Thoracic aorta (tissue), 2 donors: ENCODE results near the gene KRT17. TPM values are rescaled to one million over a fixed set of nuclear protein-coding genes. Genes with fewer than 3 reads are reported as not detected.
"Not testable (repeated sequence)": the region's sequence is repeated elsewhere in the genome, so short reads cannot be mapped to it uniquely, and the experiment has no call there.

Experiments
- ATAC-seq: fragments of 150-250 bp; one replicate; pipeline ENCODE4 v1.8.0; 2017; ENCODE audit warnings: low read depth; ENCODE audit not compliant: insufficient number of reproducible peaks, low FRiP score
- DNase-seq: peaks from one replicate; pipeline ENCODE4 v3.0.0-alpha.2; 2020; ENCODE audit warnings: low spot score
- H3K27ac ChIP-seq, 2 donors: fragments of 200-600 bp; sonication (generic); 1 replicate in 1 of 2; 2 replicates in 1 of 2; pipeline ENCODE4 v1.5.1; 2016; ENCODE audit warnings: mild to moderate bottlenecking in 2 of 2, moderate library complexity in 2 of 2
- H3K27me3 ChIP-seq: fragments of 200-600 bp; sonication (generic); replicated peaks from 2 replicates; pipeline ENCODE4 v1.6.0; 2016; ENCODE audit warnings: mild to moderate bottlenecking; ENCODE audit not compliant: insufficient read depth
- H3K36me3 ChIP-seq: fragments of 200-600 bp; sonication (generic); one replicate; pipeline ENCODE4 v1.5.1; 2016
- H3K4me1 ChIP-seq, 2 donors: fragments of 200-600 bp; sonication (generic); 1 replicate in 1 of 2; 2 replicates in 1 of 2; pipeline versions ENCODE4 v1.5.1 to v1.6.0; 2016; ENCODE audit warnings: low read depth in 2 of 2, mild to moderate bottlenecking in 1 of 2; ENCODE audit not compliant: control insufficient read depth in 1 of 2
- H3K4me3 ChIP-seq: fragments of 200-600 bp; sonication (generic); 2 replicates; pipeline ENCODE4 v1.5.1; 2016; ENCODE audit warnings: mild to moderate bottlenecking
- H3K9me3 ChIP-seq: fragments of 200-600 bp; sonication (generic); 2 replicates; pipeline ENCODE4 v1.5.1; 2016
- total RNA-seq, 2 donors: library from RNA; depleted of rRNA; stranded (reverse); fragments of >200 nt; gene quantifications; one replicate each; pipeline versions ENCODE4 v1.1.0 to v1.2.3, GENCODE V29; 2016
- TF ChIP-seq, protein P1 (sequence below): fragments of 200-600 bp; sonication (generic); IDR thresholded peaks from one replicate; pipeline ENCODE4 v1.5.1; 2019; ENCODE audit warnings: antibody characterized with exemption

Gene KRT17
- total RNA-seq, 2 donors from 2014 or later = 74.7 to 87.1 TPM

DNA sequence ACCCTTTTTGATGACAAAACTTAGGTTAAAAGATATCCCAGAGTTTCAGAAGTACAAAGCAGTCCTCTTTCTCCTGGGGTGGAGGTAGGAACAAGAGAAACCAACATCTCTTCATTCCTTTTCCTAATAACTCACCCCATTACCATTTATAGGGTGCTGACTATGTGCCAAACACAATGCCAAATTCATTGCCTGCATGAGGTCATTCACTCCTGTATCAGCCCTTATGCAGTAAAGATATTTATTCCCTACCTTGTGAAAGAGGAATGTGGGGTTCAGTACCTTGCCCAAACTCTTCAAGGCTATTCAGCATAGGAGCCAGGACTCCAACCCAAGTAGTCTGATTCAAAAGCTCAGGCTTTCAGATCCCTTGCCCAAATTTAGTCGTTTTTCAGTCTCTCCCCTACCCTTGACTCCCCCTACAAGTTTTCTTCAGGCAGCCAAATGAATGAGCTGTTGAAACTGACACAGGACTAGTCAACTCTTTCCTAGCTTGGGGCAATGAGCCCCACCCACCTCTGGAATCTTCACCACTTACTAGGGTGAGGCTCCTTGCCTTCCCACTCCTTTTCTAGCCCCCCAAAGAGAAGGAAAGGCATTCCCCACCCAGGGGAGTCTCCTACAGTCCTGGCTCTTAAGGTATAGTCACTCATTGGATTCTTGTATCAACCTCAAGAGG lies 43.5 kb downstream of the KRT17 start:
- TF ChIP-seq, protein P1, sequence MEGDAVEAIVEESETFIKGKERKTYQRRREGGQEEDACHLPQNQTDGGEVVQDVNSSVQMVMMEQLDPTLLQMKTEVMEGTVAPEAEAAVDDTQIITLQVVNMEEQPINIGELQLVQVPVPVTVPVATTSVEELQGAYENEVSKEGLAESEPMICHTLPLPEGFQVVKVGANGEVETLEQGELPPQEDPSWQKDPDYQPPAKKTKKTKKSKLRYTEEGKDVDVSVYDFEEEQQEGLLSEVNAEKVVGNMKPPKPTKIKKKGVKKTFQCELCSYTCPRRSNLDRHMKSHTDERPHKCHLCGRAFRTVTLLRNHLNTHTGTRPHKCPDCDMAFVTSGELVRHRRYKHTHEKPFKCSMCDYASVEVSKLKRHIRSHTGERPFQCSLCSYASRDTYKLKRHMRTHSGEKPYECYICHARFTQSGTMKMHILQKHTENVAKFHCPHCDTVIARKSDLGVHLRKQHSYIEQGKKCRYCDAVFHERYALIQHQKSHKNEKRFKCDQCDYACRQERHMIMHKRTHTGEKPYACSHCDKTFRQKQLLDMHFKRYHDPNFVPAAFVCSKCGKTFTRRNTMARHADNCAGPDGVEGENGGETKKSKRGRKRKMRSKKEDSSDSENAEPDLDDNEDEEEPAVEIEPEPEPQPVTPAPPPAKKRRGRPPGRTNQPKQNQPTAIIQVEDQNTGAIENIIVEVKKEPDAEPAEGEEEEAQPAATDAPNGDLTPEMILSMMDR = no peak
- Histone ChIP-seq H3K36me3 (no peaks in the 10 kb centered on the region), H3K4me1 (peaks cover 3 to 15% of the 10 kb centered on the region in 2 donors), H3K27ac (no peak overlapping the region), H3K9me3 (no peaks in the 10 kb centered on the region), H3K27me3 (no peaks in the 10 kb centered on the region), H3K4me3 (no peak overlapping the region)
- DNase-seq (no peak), ATAC-seq (no peak)

DNA sequence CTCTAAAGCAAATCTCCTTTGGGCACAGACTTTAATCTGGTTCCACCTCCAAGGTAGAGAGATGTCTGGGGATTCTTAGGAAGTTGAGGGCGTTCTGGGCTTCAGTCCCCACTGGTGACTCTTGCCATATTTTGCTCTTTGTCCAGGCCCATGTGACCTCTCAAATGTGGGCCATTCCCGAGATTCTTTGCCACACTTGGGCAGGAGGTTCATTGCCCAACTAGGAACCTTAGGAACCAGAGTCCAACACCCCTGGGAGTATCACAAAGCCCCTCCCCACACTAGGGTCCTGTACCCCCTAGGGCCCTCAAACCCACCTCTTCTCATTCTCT lies 44.2 kb downstream of the KRT17 start:
- Histone ChIP-seq H3K27ac (no peak overlapping the region), H3K4me1 (peaks cover 3 to 15% of the 10 kb centered on the region in 2 donors), H3K27me3 (no peaks in the 10 kb centered on the region), H3K36me3 (no peaks in the 10 kb centered on the region), H3K4me3 (no peak overlapping the region), H3K9me3 (no peaks in the 10 kb centered on the region)
- no peak for DNase-seq
- no peak for ATAC-seq
- TF ChIP-seq, protein P1 = no peak

DNA sequence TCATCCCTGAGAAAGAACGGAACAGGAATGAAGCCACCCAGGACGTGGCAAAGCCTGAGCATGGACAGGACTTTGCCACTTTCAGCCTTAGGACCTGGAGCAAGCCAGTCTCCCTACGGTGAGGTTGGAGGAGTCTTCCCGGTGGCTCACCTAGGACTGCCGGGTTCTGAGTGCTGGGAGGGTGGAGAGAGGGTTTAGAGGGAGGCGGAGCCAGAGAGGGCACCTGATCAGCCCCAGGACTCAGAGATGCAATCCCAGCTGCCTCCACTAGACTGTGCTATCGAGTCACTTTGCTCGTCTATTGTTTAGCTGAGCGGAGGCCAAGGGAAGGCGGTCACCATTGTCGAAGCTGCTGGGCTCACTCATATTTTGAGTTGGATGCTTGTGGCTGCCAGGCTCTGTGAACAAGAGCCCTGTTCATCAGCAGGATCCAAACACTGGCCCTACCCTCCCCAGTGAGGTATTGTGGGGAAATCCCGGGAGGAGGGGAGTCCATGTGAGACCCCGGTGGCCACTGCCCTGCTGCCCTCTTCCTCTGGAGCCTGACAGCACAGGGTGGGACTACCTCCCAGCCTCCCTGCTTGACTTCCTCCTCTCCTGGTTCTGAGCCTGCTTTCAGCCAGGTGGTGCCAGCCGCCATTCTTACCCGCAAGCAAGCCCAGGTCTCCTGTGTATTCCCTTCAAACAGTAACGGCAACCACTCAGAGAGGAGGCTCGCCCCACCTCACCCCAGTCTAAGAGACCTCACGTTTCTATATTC lies 44.7 kb downstream of the KRT17 start:
- Histone ChIP-seq H3K36me3 (no peaks in the 10 kb centered on the region), H3K4me3 (peak overlapping the region; percentile 60), H3K4me1 (peaks cover 3 to 15% of the 10 kb centered on the region in 2 donors), H3K27ac (no peak overlapping the region), H3K27me3 (no peaks in the 10 kb centered on the region), H3K9me3 (no peaks in the 10 kb centered on the region)
- TF ChIP-seq, protein P1 = peak; percentile 82
- peak; percentile 57 for DNase-seq
- peak; percentile 74 for ATAC-seq

DNA sequence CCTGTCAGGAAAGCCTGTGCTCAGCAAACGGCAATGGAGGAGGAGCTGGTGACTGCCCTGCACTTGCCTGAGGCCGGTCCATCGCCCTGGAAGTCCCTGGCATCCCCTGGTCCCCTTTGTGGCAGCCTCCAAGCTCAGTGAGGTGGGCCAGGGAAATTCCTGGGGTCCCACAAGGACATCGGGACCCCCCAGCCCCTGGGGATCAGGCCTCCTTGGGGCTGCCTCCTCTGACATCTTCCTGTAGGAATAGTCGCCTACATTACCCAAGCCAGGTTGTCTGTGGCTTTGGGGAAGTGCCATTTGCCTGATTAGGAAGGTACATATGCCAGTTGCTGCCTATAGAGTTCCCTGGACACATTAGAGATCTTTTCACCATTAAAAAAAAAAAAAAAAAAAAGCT lies 45.4 kb downstream of the KRT17 start:
- Histone ChIP-seq H3K27me3 (no peaks in the 10 kb centered on the region), H3K27ac (no peak overlapping the region), H3K4me1 (peaks cover 3 to 15% of the 10 kb centered on the region in 2 donors), H3K4me3 (no peak overlapping the region), H3K36me3 (no peaks in the 10 kb centered on the region), H3K9me3 (no peaks in the 10 kb centered on the region)
- ATAC-seq = no peak
- TF ChIP-seq, protein P1 = no peak
- DNase-seq = no peak

DNA sequence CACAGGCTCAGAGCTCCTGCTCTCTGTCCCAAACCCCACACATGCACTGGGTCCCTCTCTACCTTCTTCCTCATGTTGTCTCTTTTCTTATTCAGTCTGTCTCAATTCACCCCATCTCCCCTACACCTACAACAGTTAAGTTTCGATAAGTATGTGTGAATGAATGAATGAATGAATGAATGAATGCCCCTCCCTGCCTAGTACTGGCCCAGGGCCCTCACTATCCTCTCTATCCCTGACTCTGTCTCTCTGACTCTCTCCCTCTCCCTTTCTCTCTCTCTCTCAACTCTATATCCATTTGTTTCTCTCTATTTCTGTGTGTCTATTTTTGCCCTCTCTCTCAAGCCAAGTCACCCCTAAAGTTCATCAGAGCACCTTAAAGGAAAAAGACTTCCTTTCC lies 45.8 kb downstream of the KRT17 start:
- no peak for ATAC-seq
- no peak for DNase-seq
- H3K36me3 ChIP-seq = no peaks in the 10 kb centered on the region
- TF ChIP-seq, protein P1 = no peak
- H3K27me3 ChIP-seq = no peaks in the 10 kb centered on the region
- no peaks in the 10 kb centered on the region for H3K9me3 ChIP-seq
- peaks cover 3 to 15% of the 10 kb centered on the region in 2 donors for H3K4me1 ChIP-seq
- no peak overlapping the region for H3K4me3 ChIP-seq
- no peak overlapping the region for H3K27ac ChIP-seq

DNA sequence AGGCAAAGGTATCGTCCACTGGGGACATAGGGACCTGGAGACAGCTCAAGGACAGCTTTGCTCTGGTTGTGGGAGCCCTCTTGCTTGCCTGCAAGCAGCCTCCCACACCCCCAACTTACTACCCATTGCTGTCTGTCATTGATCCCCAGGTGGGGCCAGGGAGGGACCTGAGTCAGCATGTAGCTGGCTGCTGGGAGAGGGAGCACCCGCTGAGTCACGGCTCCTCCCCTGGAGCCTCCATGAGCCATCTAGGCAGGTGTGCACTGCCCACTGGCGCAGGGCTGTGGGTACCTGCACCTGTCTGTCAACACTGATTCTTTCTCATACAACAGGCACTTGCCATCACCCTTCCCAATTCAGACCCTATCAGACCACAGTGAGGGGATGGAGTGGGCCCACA lies 47.6 kb downstream of the KRT17 start:
- not testable (repeated sequence) for H3K27me3 ChIP-seq, H3K9me3 ChIP-seq, ATAC-seq, H3K4me3 ChIP-seq, H3K36me3 ChIP-seq, DNase-seq, H3K27ac ChIP-seq
- H3K4me1 ChIP-seq = peaks cover 3 to 15% of the 10 kb centered on the region in 2 donors
